CD4-positive, alpha-beta T cell (primary cell): ENCODE data around the gene HTRA2. TPM values are rescaled to one million over a fixed set of nuclear protein-coding genes. Genes with fewer than 3 reads are reported as not detected.

ENCODE experiments used
- ATAC-seq: fragments of 200-7000 bp; cut with Tn5 transposase; one replicate; pipeline ENCODE4 v1.10.0; 2022; ENCODE audit warnings: mild to moderate bottlenecking; ENCODE audit not compliant: poor library complexity
- CTCF ChIA-PET: fragments of 350-600 bp; sonication (Branson Sonifier 250); formaldehyde crosslinking; loops from one replicate; lab custom pipeline; 2021; ENCODE audit warnings: antibody characterized with exemption, inconsistent platforms; lab: Charles Lee
- POLR2A ChIA-PET: fragments of 350-600 bp; sonication (Branson Sonifier 250); formaldehyde crosslinking; loops from one replicate; lab custom pipeline; 2021; ENCODE audit warnings: antibody characterized with exemption, inconsistent platforms; lab: Charles Lee
- DNase-seq, 14 experiments: peaks; one replicate each; pipeline ENCODE4 v3.0.0-alpha.2; 2013 to 2020; ENCODE audit warnings: mixed read lengths in 2 of 14
- H3K27ac ChIP-seq, 2 donors: one replicate each; pipeline versions ENCODE4 v1.5.1 to v1.7.0; 2013; ENCODE audit warnings: low read length in 2 of 2, low read depth in 1 of 2, mild to moderate bottlenecking in 1 of 2
- H3K27me3 ChIP-seq, 2 experiments: 1 replicate in 1 of 2; 2 replicates in 1 of 2; pipeline versions ENCODE4 v1.6.1 to v1.7.0; 2013; ENCODE audit warnings: low read length in 2 of 2, control low read depth in 1 of 2, mild to moderate bottlenecking in 1 of 2, moderate library complexity in 1 of 2; ENCODE audit not compliant: insufficient read depth in 2 of 2, control insufficient read depth in 1 of 2
- H3K36me3 ChIP-seq: one replicate; pipeline ENCODE4 v1.6.1; 2013; ENCODE audit warnings: low read length, control low read depth; ENCODE audit not compliant: insufficient read depth
- H3K4me1 ChIP-seq: one replicate; pipeline ENCODE4 v1.6.1; 2013; ENCODE audit warnings: low read length, control low read depth; ENCODE audit not compliant: insufficient read depth
- H3K4me3 ChIP-seq: one replicate; pipeline ENCODE4 v1.5.1; 2013; ENCODE audit warnings: mild to moderate bottlenecking, low read length, moderate library complexity
- H3K9me3 ChIP-seq, 2 experiments: 1 replicate in 1 of 2; 2 replicates in 1 of 2; pipeline versions ENCODE4 v1.6.1 to v1.7.0; 2013; ENCODE audit warnings: low read length in 2 of 2, mild to moderate bottlenecking in 2 of 2, control low read depth in 1 of 2, moderate library complexity in 1 of 2; ENCODE audit not compliant: control insufficient read depth in 1 of 2, insufficient read depth in 1 of 2
- H3K27ac Mint-ChIP-seq: one replicate; pipeline ENCODE4 v1.8.0; 2020; ENCODE audit warnings: mixed read lengths
- H3K27me3 Mint-ChIP-seq: one replicate; pipeline ENCODE4 v1.8.0; 2021; ENCODE audit warnings: mixed read lengths
- H3K36me3 Mint-ChIP-seq: one replicate; pipeline ENCODE4 v1.8.0; 2021; ENCODE audit warnings: low read depth, mixed read lengths
- H3K4me1 Mint-ChIP-seq: one replicate; pipeline ENCODE4 v1.8.0; 2021; ENCODE audit warnings: low read depth, mixed read lengths
- H3K4me3 Mint-ChIP-seq: one replicate; pipeline ENCODE4 v1.8.0; 2020; ENCODE audit warnings: mild to moderate bottlenecking, mixed read lengths
- H3K9me3 Mint-ChIP-seq: one replicate; pipeline ENCODE4 v1.8.0; 2020; ENCODE audit warnings: mixed read lengths
- CTCF ChIP-seq: fragments of 200-600 bp; IDR thresholded peaks from one replicate; pipeline ENCODE4 v1.8.0; 2022; ENCODE audit warnings: antibody characterized with exemption, mild to moderate bottlenecking
- intact Hi-C, 2 experiments: fragments of 100-400 bp; cut with DNase I in 1 of 2; cut with micrococcal nuclease in 1 of 2; formaldehyde crosslinking; loops; one replicate each; pipeline versions ENCODE4 v1.15.1 to v1.9.0; 2023 to 2025; cut with DNase I, micrococcal nuclease
- total RNA-seq, 174 experiments: library from RNA in 2 of 174; stranded (reverse) in 2 of 174; gene quantifications; one replicate each; pipeline ENCODE4 v1.2.3 and lab custom pipeline; 2021 to 2026

Gene HTRA2
- total RNA-seq, 2 experiments from 2014 or later: 15.3 to 16.0 TPM

- Mint-ChIP-seq H3K27ac (no peak overlapping the region), H3K9me3 (no peaks in the 10 kb centered on the region), H3K36me3 (peaks cover 15% of the 10 kb centered on the region), H3K4me1 (peaks cover 72% of the 10 kb centered on the region), H3K27me3 (peaks cover 79% of the 10 kb centered on the region), H3K4me3 (no peak overlapping the region)
- intact Hi-C loops: no loop called here
- H3K36me3 ChIP-seq: peaks cover 13% of the 10 kb centered on the region
- H3K4me1 ChIP-seq: peaks cover 53% of the 10 kb centered on the region
- no peak for ATAC-seq
- no peak for TF ChIP-seq CTCF
- H3K9me3 ChIP-seq: peaks cover 0 to 37% of the 10 kb centered on the region in 2 experiments
- no peak for DNase-seq
- POLR2A ChIA-PET: interaction anchor here (0.6 to 4.5 kb wide), 6 partner anchors 18 to 672 kb away, joined by 3 to 21 read pairs (median 4); partner anchors contain the start of genes AUP1, CCDC142, HTRA2 and STAMBP
- H3K27me3 ChIP-seq: peaks cover 60 to 72% of the 10 kb centered on the region in 2 experiments
- CTCF ChIA-PET: interaction anchor here (1.4 to 2.3 kb wide), 2 partner anchors 17 to 31 kb away, joined by 3 to 9 read pairs; partner anchors contain the start of genes CCDC142 and TTC31
- H3K27ac ChIP-seq: no peak overlapping the region
- no peak overlapping the region for H3K4me3 ChIP-seq
These were observed 29.2 kb upstream of the HTRA2 start for GRCh38 chr2:74500578-74500946.

DNA sequence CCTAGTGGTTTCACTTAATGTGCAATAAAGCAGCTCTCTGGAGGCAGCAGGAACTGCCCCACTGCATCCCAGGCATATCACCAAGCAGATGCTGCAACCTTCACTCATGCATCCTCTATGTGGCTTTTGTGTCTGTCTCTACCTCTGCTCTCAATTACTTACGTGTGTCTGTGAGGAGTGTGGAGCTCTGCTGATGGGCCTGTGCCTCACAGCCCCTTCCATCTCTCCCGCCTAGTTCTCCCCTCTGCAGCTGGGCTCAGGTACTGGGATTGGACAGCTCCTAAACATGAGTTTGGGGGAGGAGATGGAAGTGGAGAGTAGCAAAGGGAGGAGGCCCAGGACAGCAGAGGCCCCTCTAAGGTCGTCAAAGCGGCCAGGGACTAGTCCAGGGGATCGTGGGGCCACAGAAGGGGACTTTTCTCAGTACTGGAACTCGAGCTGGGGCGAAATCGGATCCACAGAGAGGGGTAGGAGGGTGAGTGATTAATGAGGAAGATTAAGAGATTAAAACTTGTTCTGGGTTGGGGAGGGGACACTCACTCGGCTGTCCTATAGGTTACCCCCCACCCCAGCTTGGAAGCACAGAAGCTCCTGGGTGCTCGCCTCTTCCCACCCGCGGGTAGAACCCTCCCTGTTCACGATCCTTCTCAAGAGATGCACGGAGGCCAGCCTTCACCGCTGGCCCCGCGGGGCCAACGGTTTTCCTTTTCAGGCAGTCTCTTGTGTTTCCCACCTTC, 28.2 kb upstream of the HTRA2 start:
- Histone ChIP-seq H3K36me3 (peaks cover 18% of the 10 kb centered on the region), H3K27me3 (peaks cover 63 to 72% of the 10 kb centered on the region in 2 experiments), H3K4me3 (no peak overlapping the region), H3K9me3 (peaks cover 0 to 37% of the 10 kb centered on the region in 2 experiments), H3K4me1 (peaks cover 63% of the 10 kb centered on the region), H3K27ac (no peak overlapping the region)
- no peak for TF ChIP-seq CTCF
- Mint-ChIP-seq H3K9me3 (no peaks in the 10 kb centered on the region), H3K4me3 (peak overlapping the region; percentile 48), H3K27ac (no peak overlapping the region), H3K27me3 (peaks cover 84% of the 10 kb centered on the region), H3K36me3 (peaks cover 21% of the 10 kb centered on the region), H3K4me1 (peaks cover 78% of the 10 kb centered on the region)
- ATAC-seq (no peak), DNase-seq (no peak)
- ChIA-PET CTCF (interaction anchor here (2.3 kb wide), 1 partner anchor 18 kb away, joined by 9 read pairs; the partner anchor contains the start of genes CCDC142 and TTC31), POLR2A (interaction anchor here (0.6 to 4.5 kb wide), 3 partner anchors 19 to 47 kb away, joined by 3 to 21 read pairs (median 10); partner anchors contain the start of genes AUP1, CCDC142, HTRA2 and INO80B)
- intact Hi-C loops: no loop called here

DNA sequence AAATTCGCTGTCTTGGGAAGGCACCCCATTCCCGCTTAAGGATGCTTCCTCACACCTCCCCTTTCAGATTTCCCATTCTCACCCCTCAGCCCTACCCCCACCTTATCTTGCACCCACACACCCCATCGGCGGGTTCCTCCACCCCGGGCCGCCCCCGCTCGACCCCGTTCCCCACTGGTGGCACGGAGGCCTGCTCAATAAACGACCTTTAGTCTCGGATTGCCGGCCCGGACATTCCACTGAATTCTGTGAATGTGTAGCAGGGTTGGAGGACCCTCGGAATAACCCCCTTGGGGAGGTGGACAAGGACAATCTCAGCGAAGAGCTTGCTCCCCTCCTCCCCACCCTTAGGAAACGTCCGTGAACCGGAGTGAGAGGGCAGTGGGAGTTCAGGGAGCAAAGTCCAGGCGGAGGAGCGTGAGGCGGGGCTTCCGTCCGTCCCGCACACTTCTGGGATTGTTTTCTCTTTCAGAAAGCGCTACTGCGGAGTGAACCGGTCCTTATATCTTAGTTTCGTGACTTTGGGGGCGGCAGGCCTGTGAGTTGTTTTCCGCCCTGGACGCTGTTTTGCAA, 27.5 kb upstream of the HTRA2 start:
- peaks cover 86% of the 10 kb centered on the region for H3K4me1 Mint-ChIP-seq
- no peak for TF ChIP-seq CTCF
- ATAC-seq (no peak), DNase-seq (no peak)
- ChIA-PET CTCF (interaction anchor here (2.3 kb wide), 1 partner anchor 19 kb away, joined by 9 read pairs; the partner anchor contains the start of genes CCDC142 and TTC31), POLR2A (no interaction called here)
- Histone ChIP-seq H3K9me3 (peaks cover 0 to 37% of the 10 kb centered on the region in 2 experiments), H3K4me3 (peak overlapping the region; percentile 53), H3K36me3 (peaks cover 18% of the 10 kb centered on the region), H3K27me3 (peaks cover 63 to 72% of the 10 kb centered on the region in 2 experiments), H3K27ac (no peak overlapping the region), H3K4me1 (peaks cover 70% of the 10 kb centered on the region)
- peak overlapping the region; percentile 60 for H3K4me3 Mint-ChIP-seq
- no peaks in the 10 kb centered on the region for H3K9me3 Mint-ChIP-seq
- H3K27me3 Mint-ChIP-seq: peaks cover 90% of the 10 kb centered on the region
- H3K36me3 Mint-ChIP-seq: peaks cover 28% of the 10 kb centered on the region
- no peak overlapping the region for H3K27ac Mint-ChIP-seq
- intact Hi-C loops: no loop called here
